ENCODE measurements around the gene NFATC1.

Gene NFATC1

DNA sequence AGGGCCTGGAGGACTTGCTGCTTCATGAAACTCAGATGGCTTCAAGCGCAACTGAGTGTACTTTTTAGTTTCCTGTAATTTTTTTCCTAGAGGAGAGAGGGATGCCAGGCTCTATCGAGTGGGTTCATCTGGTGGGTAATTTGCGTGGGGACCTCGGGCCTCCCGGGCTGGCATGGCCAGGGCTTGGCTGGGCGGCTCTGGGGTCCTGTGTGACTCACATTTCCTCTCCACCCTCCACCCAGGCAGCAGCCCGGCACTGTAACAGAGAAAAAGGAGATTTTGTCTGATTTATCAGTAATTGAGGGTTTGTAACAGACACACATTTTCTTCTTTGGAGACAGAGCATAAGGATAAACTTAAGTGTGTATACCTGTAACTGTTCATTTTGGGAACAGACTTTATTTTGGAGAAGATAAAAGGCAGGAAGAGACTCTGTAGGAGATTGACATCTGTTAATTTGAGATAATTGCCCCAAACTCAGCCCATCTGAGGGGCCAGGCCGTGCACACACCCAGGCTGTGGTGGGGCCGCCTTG is 64.3 kb downstream of the NFATC1 start:
- DNase-seq, result no peak

DNA sequence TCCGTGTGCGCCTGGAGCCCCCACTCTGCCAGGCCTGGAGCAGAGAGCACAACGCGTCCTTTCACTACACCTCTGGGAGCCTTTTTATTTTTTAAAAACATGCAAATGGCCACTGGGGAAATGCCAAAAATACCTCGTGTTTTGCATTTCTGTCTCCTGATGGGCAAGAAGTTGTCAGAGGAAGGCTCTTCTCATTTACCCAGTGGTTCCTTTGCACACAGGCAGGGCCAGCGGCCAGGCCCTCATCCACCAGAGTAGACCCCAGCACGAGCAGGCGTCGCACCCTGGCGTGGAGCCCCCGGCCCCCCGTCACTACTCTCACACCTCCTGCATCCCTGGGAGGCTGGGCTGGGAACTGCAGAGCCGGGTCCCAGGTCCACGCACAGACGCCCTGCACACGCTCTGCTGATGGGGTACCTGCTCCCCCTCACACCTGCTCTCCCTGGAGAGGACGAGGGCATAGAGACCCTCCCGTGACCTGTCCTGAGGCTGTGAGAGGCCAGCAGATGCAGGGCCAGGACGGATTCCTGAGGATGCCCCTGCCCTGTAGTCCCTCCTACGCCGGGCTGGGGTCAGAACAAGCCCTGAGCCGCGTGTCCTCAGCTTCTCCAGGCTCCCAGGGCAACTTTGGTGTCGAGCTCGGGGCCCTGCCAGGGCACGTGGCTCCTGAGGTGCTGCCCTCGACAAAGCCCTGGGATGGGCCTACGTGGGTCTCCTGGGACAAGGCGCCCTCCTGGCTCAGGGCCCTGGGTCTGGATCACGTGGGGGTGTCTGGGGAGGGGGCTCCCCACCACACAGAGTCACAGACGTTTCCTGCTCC is 65.0 kb downstream of the NFATC1 start:
- no peak for DNase-seq

DNA sequence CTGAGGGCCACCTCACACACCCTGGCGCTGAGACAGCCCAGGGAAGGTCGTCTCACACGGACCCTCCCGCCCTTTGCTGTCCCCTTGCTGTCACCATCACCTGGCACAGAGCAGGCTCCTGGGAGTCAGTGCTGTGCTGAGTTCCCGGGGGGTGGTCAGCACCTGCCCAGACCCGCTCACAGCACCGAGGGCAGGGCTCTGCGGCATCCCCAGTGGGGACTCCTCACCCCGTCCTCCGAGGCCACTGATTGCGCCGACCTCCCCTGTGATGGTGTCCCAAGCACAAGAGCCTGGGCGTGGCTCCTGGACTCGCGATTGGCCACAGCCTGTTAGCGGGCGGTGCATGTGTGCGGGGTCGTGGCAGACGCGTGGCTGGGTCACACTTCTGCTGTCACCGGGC is 65.9 kb downstream of the NFATC1 start:
- no peak for DNase-seq

DNA sequence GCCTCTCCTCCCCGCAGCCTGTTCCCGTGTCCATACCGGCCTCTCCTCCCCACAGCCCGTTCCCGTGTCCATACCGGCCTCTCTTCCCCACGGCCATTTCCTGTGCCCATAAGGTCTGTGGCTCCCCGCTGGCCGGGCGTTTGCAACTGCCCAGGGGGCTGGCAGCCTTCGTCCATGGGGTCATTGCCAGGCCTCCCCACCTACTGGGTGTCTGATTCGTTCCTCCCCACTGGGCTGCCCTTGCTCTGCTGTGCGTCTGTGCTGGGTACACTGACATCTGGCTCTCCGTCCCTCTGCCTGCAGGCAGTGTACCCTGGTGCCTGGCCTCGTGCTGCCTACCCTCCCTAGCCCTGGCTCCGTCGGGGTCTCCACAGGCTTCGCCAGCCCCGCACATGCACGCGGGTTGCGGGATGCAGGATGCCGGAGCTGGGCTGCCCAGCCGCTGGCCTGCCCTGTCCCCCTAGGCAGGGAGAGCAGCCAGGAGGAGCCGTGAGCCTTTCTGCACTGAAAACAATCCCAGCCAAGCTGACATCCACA is 67.8 kb downstream of the NFATC1 start:
- no peak for DNase-seq

DNA sequence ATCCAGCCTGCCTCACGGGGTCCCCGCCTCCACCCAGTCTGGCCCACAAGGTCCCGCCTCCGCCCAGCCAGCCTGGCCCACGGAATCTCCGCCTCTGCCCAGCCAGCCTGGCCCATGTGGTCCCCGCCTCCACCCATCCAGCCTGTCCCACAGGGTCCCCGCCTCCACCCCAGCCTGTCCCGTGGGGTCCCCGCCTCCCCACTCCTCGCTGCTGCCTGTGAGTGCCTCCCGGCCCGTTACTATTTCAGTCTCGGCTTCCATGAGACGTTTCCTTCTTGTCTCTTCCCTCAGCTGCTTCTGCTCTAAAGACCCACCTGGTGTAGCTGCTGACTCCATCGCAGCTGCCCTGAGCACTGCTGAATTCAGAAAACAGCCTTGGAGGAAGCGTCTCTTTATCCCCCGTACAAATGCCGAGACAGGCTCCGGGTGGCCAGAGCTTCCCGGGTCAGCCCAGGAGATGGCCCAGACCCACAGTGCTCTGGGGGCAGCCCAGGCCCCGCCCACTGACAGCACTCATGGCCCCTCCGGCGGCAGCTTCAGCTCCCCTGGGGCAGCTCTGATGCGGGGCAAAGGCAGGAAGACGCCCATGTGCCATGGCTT is 69.8 kb downstream of the NFATC1 start:
- no peak for DNase-seq

DNA sequence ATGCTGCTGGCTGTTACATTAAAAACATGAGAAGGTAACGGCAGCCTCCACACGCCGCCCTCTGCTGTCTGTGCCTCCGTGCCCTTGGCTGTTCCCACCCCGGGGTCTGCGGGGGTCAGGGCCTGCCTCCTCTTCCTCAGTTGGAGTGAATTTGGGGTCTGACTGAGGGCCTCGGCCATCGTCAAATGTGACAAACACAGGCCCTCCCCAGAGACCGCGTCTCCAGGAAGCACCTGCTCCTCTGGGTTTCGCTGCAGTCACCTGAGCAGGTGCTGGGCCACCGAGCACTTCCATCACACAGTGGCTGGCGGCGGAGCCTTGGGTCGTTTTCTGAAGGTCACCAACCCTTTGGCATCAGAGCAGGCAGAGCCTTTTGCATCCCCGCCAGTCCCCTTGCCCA is 70.9 kb downstream of the NFATC1 start:
- DNase-seq, result no peak

DNA sequence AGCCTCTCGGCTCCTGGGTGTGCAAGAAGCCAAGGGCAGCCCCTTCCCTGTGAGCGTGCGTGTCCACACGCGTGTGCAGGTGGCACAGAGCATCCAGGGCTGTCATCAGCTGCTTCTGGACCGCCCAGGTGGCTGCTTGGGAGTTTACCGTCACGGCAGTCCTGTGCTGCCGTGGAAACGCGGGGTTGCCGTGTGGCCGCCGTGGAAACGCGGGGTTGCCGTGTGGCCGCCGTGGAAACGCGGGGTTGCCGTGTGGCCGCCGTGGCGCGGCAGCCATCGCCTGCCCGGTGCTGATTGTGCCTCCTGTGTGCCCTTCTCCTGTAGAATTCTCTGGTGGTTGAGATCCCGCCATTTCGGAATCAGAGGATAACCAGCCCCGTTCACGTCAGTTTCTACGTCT is 71.4 kb downstream of the NFATC1 start:
- DNase-seq, result no peak

DNA sequence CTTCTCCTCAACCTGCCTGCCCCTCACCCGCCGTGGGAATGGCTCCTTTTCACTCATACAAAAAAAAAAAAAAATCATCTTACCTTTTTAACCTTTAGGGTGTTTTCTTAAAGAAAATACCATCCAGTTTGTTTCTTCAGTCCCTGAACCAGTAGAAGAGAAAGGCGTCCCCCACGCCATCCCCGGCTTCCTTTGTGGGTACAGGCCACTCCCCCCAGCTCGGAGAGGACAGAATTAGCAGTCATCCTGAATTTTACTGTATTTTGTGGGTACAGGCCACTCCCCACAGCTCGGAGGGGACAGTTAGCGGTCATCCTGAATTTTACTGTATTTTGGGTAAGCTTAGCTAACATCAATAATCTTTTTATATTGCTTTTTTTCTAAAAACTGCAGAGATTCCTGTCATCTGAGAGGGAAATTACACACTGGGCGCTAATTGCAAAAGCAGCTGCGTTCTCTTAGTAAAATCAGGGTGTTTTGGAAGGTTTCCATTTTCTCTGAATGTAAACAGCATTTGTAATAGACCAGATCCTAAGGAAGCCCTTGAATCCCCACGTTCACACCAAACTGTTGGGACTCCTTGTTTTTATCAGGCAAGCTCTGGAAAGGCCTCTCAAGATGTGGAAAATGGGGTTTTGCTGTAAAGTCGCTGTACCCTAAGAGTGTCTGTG is 72.5 kb downstream of the NFATC1 start:
- DNase-seq, result no peak

DNA sequence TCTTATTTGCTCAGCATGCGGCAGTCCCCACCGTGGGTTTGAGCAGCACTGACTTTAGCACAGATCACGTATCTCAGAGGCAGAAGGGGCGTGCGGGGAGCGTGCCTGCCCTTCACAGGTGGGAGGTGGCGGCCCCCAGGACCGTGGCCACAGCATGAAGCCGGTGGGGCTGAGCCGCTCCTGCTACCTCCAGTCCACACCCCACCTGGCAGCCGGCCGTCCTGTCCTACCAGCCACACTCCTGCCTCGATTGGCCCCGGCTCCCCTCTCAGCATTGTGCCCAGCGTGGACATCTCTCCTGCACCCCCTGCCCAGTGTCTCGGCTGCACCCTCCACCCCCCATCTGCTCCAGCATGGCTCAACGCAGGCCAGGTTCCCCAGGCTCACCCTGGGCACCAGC is 73.6 kb downstream of the NFATC1 start:
- no peak for DNase-seq

DNA sequence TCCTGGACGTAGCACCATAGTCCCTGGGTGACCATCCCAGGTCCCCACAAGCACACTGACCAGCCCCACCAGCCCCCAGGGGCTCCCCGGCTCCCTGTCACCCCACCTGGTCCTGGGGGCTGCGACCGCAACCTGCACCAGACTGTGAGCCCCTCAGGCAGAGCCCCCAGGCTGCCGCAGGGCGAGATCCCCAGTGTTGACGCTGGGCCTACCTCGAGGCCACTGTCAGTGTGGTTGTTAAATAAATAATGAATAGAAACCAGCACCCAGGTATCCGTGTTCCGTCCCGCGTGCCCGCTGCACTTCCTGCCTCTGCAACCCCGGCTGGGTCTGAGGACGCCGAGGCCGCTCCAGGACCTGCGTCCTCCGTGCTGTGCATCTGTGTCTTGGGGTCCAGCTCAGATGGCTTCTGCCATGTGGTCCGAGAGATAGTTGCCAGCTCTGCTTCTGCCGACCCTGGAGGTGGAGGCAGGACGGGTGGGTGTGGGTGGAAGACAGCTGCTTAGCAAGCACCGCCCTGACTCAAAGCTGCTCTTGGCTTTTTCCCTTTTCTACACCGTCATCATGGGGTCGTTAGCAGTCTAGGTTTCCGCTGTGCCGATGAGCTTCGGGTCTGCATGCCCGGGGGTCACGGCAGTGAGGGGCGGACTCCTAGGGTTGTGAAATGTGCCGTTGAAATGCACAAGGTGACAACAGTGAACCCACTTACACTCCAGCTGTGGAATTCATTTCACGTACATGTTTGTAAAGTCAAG is 74.2 kb downstream of the NFATC1 start:
- no peak for DNase-seq

DNA sequence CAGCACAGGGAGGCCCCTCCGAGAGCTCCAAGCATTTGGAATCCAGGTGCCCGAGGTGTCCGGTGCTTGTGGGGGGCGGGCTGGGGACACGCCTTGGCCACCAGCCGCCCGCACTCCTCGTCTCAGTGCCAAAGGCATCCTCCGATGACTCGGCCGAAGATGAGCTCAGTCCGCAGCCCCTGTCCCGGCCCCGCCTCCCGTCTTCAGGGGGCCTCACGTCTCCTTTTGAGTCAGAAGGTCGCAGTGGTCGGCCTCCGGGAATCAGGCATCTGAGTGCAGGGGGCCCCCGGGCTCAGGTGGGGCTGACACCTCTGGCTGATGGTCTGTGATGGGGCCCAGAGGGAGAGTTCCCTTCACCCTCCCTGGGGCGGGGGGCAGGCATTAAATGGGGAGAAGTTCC is 74.8 kb downstream of the NFATC1 start:
- no peak for DNase-seq

DNA sequence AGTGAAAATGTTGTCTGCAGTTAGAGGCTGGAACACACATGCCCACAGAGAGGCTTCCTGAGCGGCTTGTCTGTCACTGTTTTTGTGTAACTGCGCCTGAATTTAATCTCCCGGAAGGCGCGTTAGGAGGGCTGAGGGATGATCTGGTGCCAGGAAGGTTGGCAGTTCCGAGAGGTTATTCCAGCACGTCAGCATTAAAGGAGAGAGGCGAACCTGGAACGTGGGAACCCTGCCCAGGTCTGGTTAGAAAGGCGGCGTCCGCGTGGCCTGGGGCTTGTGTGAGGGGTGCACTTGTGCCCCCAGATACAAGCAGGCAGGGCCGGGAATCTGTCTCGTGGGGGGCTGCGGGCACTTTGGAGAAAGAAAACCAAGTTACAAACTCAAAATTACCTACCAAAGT is 75.3 kb downstream of the NFATC1 start:
- no peak for DNase-seq

DNA sequence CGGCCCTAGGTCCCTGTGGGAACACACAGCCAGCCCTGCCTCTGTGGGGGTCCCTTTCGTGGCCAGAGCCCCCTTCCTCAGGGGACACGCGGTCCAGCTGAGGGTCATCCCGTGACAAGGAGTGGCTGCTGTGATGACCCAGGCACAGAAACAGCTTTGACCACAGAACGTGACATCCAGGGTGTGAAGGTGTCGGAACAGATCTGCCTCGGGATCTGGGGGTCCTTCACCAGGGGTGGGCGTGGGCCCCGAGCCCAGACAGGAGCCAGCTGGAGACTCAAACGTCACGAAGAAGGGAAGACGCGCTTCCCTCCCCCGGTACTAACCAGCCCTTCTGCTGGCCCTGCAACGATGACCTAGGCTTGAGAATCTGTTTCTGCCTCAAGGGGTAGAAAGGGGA is 75.9 kb downstream of the NFATC1 start:
- DNase-seq, result no peak

DNA sequence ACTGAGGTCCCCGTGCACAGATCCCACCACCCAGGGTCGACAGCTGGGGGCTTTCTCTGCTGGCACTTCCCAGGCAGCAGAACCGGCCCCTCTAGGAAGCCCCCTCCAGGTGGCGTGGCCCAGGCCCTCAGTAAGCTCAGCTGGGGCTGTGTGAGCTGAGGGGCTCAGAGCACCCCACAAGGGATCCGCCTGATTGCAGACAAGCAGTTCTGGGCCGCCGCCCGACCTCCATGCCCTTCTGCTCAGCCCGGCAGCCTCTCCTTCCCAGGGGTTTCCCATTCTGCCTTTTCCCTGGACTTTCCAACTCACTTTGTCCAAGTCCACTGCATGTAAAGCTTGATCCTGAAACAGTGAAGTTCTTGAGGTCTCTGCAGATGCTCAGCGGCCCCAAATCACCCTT is 76.4 kb downstream of the NFATC1 start:
- DNase-seq, result no peak

DNA sequence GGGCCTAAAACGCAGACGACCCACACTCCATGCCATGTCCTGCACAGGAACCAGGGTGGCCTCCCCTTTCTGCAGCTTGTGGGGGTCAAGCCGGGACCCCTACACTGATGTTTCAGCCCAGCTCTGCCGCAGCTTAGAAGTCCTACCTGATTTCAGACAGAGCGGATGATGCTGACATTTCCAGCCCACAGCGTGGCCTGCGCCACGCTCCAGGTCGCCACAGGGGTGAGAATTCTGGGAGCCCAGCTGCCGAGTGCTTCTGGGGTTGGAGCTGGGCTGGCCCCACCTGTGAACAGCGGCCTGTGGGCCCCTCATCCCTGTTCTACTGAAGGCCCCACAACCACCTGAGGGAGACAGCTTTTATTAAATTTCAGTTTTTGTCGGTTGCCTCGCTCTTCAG is 77.2 kb downstream of the NFATC1 start:
- no peak for DNase-seq

DNA sequence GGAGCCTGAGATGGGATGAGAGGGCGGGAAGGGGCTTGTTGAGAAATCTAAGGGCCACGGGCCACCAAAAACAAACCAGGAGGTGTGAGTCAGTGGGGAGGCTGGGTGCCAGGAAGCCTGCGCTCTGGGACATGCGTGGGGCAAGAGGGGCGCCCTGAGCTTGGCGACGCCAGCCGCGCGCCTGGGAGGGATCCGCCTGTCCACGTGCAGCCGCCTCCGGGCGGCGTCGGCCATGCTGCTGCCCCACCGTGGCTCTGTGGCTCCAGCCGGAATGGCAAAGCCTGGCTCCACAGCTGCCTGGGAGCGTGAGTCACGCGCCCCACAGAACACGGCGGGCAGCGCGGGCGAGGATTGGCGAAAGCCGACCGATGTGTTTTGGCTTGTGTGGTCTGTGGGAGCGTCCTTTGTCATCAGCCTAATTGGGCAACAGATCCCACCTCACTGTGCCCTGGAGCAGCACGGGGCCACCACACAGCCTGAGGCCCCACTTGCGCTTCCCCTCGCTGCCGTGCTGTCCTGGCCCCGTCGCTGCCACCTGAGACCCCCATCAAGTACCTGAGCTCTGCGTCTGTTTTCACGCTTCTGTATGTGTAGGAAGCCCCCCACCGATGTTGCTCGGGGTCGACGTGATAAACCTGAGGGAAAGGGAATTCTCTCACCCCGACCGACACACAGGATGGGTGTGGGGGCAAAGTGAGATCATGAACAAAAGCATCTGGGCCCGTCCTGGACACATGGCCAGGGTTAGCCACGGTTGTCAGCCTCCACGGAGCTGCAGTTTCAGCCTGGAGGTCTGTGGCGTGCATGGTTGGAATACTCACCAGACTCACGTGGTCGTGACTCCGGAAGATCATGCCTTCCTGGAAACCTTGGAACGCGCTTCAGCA is 80.5 kb downstream of the NFATC1 start:
- DNase-seq, result no peak

DNA sequence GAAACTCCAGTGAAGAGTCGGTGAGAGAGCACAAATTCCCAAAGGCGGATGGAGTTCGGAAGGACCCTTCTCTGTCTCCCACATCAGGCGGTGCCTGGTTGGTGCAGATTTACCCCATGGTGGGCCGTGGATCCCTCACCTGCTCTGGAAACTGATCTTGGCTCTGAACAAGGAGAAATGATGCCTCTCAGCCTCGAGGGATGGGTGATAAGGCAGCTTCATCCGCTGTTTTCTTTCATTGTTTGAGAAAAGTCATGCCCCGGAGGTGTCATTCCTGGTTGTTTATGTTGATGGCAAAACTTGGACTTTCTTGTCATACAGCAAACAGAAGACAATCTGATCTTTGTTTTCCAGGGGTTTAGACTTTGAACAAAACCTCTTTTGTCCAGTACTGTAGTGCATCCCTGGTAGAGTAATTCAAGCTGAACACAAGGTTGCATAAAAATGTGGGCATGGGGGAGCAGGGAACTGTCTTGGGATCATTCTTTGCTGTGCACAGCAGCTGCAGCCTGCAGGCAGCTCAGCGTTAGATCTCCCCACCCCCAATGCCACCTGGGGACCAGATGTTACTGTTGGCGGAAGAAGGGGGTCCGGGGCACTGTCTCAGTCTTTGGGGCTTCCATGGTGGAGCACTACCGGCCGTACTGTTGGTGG is 81.3 kb downstream of the NFATC1 start:
- no peak for DNase-seq

DNA sequence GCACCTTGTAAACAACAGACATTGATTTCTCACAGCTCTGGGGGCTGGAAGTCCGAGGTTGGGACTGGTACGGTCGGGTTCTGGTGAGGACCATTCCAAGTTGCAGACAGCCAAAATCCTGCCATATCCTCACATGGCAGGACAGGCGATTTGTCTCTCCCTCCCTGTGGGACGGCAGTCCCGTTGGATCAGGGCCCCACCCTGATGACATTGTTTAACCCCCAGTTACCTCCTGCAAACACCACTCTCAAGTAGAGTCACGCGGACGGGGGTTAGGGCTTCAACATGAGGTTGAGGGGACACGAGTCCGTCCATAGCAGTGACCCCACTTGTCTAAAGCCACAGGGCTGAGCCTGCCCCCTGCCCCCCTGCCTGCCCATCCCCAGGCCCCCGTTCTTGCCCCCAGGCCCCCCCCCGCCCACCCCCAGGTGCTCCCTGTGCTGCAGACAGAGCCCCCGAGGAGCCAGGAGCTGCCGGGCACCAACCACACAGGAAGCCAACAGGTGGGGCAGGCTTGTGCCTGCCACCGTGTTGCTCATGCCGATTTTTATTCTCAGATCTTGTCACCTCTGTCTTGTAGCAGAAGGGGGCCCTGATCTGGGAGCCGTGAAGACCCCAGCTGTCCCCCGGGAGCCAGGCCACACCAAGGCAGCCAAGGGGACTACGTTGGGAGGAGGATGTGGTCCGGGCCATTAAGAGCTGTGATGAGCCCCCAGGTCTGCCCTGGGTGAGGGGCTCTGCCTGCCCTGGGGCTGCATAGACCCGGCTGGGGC is 82.2 kb downstream of the NFATC1 start:
- DNase-seq, result no peak

DNA sequence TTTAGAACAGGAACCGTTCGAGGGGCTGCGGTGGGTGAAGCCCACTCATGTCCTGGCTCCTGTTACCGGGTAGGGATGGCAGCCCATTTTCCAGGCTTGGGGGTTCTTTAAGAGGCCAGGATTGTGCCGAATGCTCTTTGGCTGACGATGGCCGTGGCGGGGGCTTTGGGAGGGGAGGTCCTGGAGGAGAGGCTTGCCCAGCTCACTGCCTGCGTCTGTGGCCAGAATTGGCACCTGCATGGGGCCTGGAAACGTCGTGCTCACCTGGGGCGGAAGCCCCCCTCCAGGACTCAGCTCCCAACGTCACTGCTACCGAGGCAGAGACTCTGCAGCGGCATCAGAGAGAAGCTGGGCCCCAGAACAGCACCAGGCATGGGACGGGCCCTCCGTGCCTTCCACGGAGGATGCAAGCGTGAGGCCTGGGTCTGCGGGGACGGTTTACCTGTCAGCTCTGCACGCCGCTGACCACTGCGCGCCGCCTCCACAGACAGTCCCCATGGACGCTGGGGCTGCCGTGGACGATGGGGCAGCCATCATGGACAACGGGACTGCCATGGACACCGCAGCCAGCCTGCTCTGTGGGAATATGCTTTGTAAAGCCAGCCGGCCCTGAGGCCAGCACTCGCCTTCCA is 82.9 kb downstream of the NFATC1 start:
- DNase-seq, result no peak

All from activated CD4-positive, alpha-beta T cell treated with anti-CD3 and anti-CD28 coated beads for 48 hours (primary cell).